WTC11 (cell line): ENCODE results near the gene ARSA. TPM values are rescaled to one million over a fixed set of nuclear protein-coding genes. Genes with fewer than 3 reads are reported as not detected.

Source experiments
- ATAC-seq: fragments of 200-7000 bp; cut with Tn5 transposase; 2 replicates; pipeline ENCODE4 v1.10.0; 2021; ENCODE audit warnings: mild to moderate bottlenecking, moderate library complexity
- CTCF ChIA-PET: fragments of 300-600 bp; sonication (Branson Sonifier 250); formaldehyde crosslinking; loops from one replicate; lab custom pipeline; 2021; ENCODE audit warnings: antibody characterized with exemption; lab: Charles Lee
- POLR2A ChIA-PET: fragments of 350-600 bp; sonication (Branson Sonifier 250); formaldehyde crosslinking; loops from one replicate; lab custom pipeline; 2021; ENCODE audit warnings: antibody characterized with exemption; lab: Charles Lee
- DNase-seq: peaks from one replicate; pipeline ENCODE4 v3.0.0; 2021; ENCODE audit warnings: low spot score
- H3K27ac Mint-ChIP-seq: 2 replicates; pipeline ENCODE4 v1.8.0; 2021; ENCODE audit warnings: mixed read lengths
- H3K27me3 Mint-ChIP-seq: 2 replicates; pipeline ENCODE4 v1.8.0; 2021; ENCODE audit warnings: low read depth, mild to moderate bottlenecking, moderate library complexity, mixed read lengths
- H3K36me3 Mint-ChIP-seq: 2 replicates; pipeline ENCODE4 v1.8.0; 2021; ENCODE audit warnings: mixed read lengths
- H3K4me1 Mint-ChIP-seq: 2 replicates; pipeline ENCODE4 v1.8.0; 2022; ENCODE audit warnings: mixed read lengths
- H3K4me3 Mint-ChIP-seq: 2 replicates; pipeline ENCODE4 v1.8.0; 2021; ENCODE audit warnings: mild to moderate bottlenecking, moderate library complexity, mixed read lengths
- H3K9me3 Mint-ChIP-seq: 2 replicates; pipeline ENCODE4 v1.8.0; 2021; ENCODE audit warnings: mixed read lengths
- ATF1 ChIP-seq: sonication (generic); formaldehyde crosslinking; IDR thresholded peaks from 2 replicates; pipeline ENCODE4 v1.8.1; 2023; ENCODE audit warnings: mild to moderate bottlenecking, moderate library complexity, missing genetic modification reagents
- CREM ChIP-seq: sonication (generic); formaldehyde crosslinking; IDR thresholded peaks from 2 replicates; pipeline ENCODE4 v1.8.1; 2022; ENCODE audit warnings: mild to moderate bottlenecking, missing genetic modification reagents, moderate library complexity
- JUN ChIP-seq: sonication (generic); formaldehyde crosslinking; IDR thresholded peaks from 2 replicates; pipeline ENCODE4 v1.8.0; 2023; ENCODE audit warnings: mild to moderate bottlenecking, missing genetic modification reagents
- MXD4 ChIP-seq: fragments of 250-450 bp; sonication (Bioruptor Pico); IDR thresholded peaks from 2 replicates; pipeline ENCODE4 v1.8.0; 2021; ENCODE audit warnings: mild to moderate bottlenecking, moderate library complexity, borderline replicate concordance
- NFATC4 ChIP-seq: fragments of 250-450 bp; sonication (Bioruptor Pico); IDR thresholded peaks from 2 replicates; pipeline ENCODE4 v1.9.0; 2021; ENCODE audit warnings: mild to moderate bottlenecking
- NFE2L1 ChIP-seq: sonication (generic); formaldehyde crosslinking; IDR thresholded peaks from 2 replicates; pipeline ENCODE4 v1.8.1; 2023; ENCODE audit warnings: missing genetic modification reagents
- NFYB ChIP-seq: sonication (generic); formaldehyde crosslinking; conservative IDR thresholded peaks from 2 replicates; pipeline ENCODE4 v1.8.0; 2022; ENCODE audit warnings: low read depth, missing genetic modification reagents
- NR3C1 ChIP-seq: sonication (generic); formaldehyde crosslinking; conservative IDR thresholded peaks from 2 replicates; pipeline ENCODE4 v1.8.1; 2023; ENCODE audit warnings: low read depth, mild to moderate bottlenecking, missing genetic modification reagents
- OVOL2 ChIP-seq: fragments of 250-450 bp; sonication (Bioruptor Pico); IDR thresholded peaks from 2 replicates; pipeline ENCODE4 v1.9.0; 2021; ENCODE audit warnings: mild to moderate bottlenecking, borderline replicate concordance
- SOX15 ChIP-seq: fragments of 250-450 bp; sonication (Bioruptor Pico); IDR thresholded peaks from 2 replicates; pipeline ENCODE4 v1.9.0; 2021; ENCODE audit warnings: mild to moderate bottlenecking
- TEAD1 ChIP-seq: sonication (generic); formaldehyde crosslinking; IDR thresholded peaks from 2 replicates; pipeline ENCODE4 v1.8.0; 2022; ENCODE audit warnings: mild to moderate bottlenecking, missing genetic modification reagents
- ZNF121 ChIP-seq: sonication (generic); formaldehyde crosslinking; IDR thresholded peaks from 2 replicates; pipeline ENCODE4 v1.8.0; 2023; ENCODE audit warnings: missing genetic modification reagents
- total RNA-seq: library from RNA; stranded (reverse); gene quantifications from 3 replicates; pipeline ENCODE4 v1.2.3, GENCODE V29; 2021
- TF ChIP-seq, protein P1 (sequence below): fragments of 200-600 bp; IDR thresholded peaks from 2 replicates; pipeline ENCODE4 v1.8.0; 2022; ENCODE audit warnings: antibody characterized with exemption
- TF ChIP-seq, protein P2 (sequence below): sonication (generic); formaldehyde crosslinking; IDR thresholded peaks from 2 replicates; pipeline ENCODE4 v1.8.0; 2023; ENCODE audit warnings: missing genetic modification reagents
- TF ChIP-seq, protein P3 (sequence below): sonication (generic); formaldehyde crosslinking; IDR thresholded peaks from 2 replicates; pipeline ENCODE4 v1.8.1; 2023; ENCODE audit warnings: mild to moderate bottlenecking, moderate library complexity, missing genetic modification reagents
- TF ChIP-seq, protein P4 (sequence below): sonication (generic); formaldehyde crosslinking; IDR thresholded peaks from 2 replicates; pipeline ENCODE4 v1.8.1; 2023; ENCODE audit warnings: mild to moderate bottlenecking, missing genetic modification reagents
- TF ChIP-seq, protein P5 (sequence below): sonication (generic); formaldehyde crosslinking; IDR thresholded peaks from 2 replicates; pipeline ENCODE4 v1.8.1; 2023; ENCODE audit warnings: mild to moderate bottlenecking, missing genetic modification reagents
- TF ChIP-seq, protein P6 (sequence below): sonication (generic); formaldehyde crosslinking; IDR thresholded peaks from 2 replicates; pipeline ENCODE4 v1.8.1; 2023; ENCODE audit warnings: mild to moderate bottlenecking, missing genetic modification reagents, moderate library complexity
- TF ChIP-seq, protein P7 (sequence below): sonication (generic); formaldehyde crosslinking; IDR thresholded peaks from 2 replicates; pipeline ENCODE4 v1.8.0; 2022; ENCODE audit warnings: mild to moderate bottlenecking, missing genetic modification reagents
- TF ChIP-seq, protein P8 (sequence below): sonication (generic); formaldehyde crosslinking; IDR thresholded peaks from 2 replicates; pipeline ENCODE4 v1.8.0; 2022; ENCODE audit warnings: missing genetic modification reagents

ARSA gene
- total RNA-seq, 1 experiment from 2014 or later, result 18.8 TPM

DNA sequence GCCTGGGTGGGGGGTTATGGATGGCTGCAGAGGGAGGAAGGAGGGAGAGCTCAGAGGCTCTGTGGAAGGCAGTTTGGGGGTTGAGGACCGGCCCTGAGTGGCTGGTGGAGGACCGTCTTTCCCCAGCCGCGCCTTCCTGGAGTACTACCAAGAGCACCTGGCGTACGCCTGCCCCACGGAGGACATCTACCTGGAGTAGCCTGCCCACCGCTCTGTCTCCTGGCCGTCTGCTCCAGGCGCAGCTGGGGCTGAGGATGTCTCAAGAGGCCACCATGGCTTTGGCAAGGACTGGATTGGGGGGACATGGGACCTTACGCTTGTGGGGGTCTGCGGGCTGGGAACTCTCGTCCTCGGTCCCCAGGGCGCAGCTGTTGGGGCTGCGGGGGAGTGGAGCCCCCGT lies 17.4 kb downstream of the ARSA start:
- POLR2A ChIA-PET, result interaction anchor here (0.9 kb wide), 1 partner anchor 85 kb away, joined by 3 read pairs; no protein-coding TSS in a partner anchor
- peaks cover 14% of the 10 kb centered on the region for H3K4me1 Mint-ChIP-seq
- ATAC-seq, result no peak
- H3K36me3 Mint-ChIP-seq, result no peaks in the 10 kb centered on the region
- H3K27me3 Mint-ChIP-seq, result peaks cover 20% of the 10 kb centered on the region
- TF ChIP-seq NR3C1 (CRISPR knock-in tag) (no peak), CREM (no peak), NFATC4 (no peak), SOX15 (CRISPR knock-in tag) (no peak), NFYB (CRISPR knock-in tag) (no peak), ATF1 (CRISPR knock-in tag) (no peak), JUN (CRISPR knock-in tag) (no peak), NFE2L1 (CRISPR knock-in tag) (no peak), MXD4 (CRISPR knock-in tag) (no peak), TEAD1 (CRISPR knock-in tag) (no peak), ZNF121 (CRISPR knock-in tag) (no peak), OVOL2 (CRISPR knock-in tag) (no peak)
- TF ChIP-seq, protein P1, sequence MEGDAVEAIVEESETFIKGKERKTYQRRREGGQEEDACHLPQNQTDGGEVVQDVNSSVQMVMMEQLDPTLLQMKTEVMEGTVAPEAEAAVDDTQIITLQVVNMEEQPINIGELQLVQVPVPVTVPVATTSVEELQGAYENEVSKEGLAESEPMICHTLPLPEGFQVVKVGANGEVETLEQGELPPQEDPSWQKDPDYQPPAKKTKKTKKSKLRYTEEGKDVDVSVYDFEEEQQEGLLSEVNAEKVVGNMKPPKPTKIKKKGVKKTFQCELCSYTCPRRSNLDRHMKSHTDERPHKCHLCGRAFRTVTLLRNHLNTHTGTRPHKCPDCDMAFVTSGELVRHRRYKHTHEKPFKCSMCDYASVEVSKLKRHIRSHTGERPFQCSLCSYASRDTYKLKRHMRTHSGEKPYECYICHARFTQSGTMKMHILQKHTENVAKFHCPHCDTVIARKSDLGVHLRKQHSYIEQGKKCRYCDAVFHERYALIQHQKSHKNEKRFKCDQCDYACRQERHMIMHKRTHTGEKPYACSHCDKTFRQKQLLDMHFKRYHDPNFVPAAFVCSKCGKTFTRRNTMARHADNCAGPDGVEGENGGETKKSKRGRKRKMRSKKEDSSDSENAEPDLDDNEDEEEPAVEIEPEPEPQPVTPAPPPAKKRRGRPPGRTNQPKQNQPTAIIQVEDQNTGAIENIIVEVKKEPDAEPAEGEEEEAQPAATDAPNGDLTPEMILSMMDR, result no peak
- TF ChIP-seq, protein P2, sequence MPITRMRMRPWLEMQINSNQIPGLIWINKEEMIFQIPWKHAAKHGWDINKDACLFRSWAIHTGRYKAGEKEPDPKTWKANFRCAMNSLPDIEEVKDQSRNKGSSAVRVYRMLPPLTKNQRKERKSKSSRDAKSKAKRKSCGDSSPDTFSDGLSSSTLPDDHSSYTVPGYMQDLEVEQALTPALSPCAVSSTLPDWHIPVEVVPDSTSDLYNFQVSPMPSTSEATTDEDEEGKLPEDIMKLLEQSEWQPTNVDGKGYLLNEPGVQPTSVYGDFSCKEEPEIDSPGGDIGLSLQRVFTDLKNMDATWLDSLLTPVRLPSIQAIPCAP (CRISPR knock-in tag), result no peak
- TF ChIP-seq, protein P3, sequence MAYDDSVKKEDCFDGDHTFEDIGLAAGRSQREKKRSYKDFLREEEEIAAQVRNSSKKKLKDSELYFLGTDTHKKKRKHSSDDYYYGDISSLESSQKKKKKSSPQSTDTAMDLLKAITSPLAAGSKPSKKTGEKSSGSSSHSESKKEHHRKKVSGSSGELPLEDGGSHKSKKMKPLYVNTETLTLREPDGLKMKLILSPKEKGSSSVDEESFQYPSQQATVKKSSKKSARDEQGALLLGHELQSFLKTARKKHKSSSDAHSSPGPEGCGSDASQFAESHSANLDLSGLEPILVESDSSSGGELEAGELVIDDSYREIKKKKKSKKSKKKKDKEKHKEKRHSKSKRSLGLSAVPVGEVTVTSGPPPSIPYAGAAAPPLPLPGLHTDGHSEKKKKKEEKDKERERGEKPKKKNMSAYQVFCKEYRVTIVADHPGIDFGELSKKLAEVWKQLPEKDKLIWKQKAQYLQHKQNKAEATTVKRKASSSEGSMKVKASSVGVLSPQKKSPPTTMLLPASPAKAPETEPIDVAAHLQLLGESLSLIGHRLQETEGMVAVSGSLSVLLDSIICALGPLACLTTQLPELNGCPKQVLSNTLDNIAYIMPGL (CRISPR knock-in tag), result no peak
- TF ChIP-seq, protein P4, sequence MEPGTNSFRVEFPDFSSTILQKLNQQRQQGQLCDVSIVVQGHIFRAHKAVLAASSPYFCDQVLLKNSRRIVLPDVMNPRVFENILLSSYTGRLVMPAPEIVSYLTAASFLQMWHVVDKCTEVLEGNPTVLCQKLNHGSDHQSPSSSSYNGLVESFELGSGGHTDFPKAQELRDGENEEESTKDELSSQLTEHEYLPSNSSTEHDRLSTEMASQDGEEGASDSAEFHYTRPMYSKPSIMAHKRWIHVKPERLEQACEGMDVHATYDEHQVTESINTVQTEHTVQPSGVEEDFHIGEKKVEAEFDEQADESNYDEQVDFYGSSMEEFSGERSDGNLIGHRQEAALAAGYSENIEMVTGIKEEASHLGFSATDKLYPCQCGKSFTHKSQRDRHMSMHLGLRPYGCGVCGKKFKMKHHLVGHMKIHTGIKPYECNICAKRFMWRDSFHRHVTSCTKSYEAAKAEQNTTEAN (CRISPR knock-in tag), result no peak
- TF ChIP-seq, protein P5, sequence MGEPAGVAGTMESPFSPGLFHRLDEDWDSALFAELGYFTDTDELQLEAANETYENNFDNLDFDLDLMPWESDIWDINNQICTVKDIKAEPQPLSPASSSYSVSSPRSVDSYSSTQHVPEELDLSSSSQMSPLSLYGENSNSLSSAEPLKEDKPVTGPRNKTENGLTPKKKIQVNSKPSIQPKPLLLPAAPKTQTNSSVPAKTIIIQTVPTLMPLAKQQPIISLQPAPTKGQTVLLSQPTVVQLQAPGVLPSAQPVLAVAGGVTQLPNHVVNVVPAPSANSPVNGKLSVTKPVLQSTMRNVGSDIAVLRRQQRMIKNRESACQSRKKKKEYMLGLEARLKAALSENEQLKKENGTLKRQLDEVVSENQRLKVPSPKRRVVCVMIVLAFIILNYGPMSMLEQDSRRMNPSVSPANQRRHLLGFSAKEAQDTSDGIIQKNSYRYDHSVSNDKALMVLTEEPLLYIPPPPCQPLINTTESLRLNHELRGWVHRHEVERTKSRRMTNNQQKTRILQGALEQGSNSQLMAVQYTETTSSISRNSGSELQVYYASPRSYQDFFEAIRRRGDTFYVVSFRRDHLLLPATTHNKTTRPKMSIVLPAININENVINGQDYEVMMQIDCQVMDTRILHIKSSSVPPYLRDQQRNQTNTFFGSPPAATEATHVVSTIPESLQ (CRISPR knock-in tag), result no peak
- TF ChIP-seq, protein P6, sequence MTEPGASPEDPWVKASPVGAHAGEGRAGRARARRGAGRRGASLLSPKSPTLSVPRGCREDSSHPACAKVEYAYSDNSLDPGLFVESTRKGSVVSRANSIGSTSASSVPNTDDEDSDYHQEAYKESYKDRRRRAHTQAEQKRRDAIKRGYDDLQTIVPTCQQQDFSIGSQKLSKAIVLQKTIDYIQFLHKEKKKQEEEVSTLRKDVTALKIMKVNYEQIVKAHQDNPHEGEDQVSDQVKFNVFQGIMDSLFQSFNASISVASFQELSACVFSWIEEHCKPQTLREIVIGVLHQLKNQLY (CRISPR knock-in tag), result no peak
- TF ChIP-seq, protein P7, sequence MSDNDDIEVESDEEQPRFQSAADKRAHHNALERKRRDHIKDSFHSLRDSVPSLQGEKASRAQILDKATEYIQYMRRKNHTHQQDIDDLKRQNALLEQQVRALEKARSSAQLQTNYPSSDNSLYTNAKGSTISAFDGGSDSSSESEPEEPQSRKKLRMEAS, result no peak
- TF ChIP-seq, protein P8, sequence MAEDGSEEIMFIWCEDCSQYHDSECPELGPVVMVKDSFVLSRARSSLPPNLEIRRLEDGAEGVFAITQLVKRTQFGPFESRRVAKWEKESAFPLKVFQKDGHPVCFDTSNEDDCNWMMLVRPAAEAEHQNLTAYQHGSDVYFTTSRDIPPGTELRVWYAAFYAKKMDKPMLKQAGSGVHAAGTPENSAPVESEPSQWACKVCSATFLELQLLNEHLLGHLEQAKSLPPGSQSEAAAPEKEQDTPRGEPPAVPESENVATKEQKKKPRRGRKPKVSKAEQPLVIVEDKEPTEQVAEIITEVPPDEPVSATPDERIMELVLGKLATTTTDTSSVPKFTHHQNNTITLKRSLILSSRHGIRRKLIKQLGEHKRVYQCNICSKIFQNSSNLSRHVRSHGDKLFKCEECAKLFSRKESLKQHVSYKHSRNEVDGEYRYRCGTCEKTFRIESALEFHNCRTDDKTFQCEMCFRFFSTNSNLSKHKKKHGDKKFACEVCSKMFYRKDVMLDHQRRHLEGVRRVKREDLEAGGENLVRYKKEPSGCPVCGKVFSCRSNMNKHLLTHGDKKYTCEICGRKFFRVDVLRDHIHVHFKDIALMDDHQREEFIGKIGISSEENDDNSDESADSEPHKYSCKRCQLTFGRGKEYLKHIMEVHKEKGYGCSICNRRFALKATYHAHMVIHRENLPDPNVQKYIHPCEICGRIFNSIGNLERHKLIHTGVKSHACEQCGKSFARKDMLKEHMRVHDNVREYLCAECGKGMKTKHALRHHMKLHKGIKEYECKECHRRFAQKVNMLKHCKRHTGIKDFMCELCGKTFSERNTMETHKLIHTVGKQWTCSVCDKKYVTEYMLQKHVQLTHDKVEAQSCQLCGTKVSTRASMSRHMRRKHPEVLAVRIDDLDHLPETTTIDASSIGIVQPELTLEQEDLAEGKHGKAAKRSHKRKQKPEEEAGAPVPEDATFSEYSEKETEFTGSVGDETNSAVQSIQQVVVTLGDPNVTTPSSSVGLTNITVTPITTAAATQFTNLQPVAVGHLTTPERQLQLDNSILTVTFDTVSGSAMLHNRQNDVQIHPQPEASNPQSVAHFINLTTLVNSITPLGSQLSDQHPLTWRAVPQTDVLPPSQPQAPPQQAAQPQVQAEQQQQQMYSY (CRISPR knock-in tag), result no peak
- TF ChIP-seq, all 79 proteins: peak for 0
- CTCF ChIA-PET, result interaction anchor here (1.5 kb wide), 1 partner anchor 10 kb away, joined by 7 read pairs; no protein-coding TSS in a partner anchor
- Mint-ChIP-seq H3K4me3 (no peak overlapping the region), H3K9me3 (no peaks in the 10 kb centered on the region), H3K27ac (no peak overlapping the region)
- no peak for DNase-seq
